ENCODE measurements around the gene HENMT1. TPM values are rescaled to one million over a fixed set of nuclear protein-coding genes. Genes with fewer than 3 reads are reported as not detected.

HENMT1 gene
- total RNA-seq, 1 experiment from 2014 or later: 58.1 TPM

DNA sequence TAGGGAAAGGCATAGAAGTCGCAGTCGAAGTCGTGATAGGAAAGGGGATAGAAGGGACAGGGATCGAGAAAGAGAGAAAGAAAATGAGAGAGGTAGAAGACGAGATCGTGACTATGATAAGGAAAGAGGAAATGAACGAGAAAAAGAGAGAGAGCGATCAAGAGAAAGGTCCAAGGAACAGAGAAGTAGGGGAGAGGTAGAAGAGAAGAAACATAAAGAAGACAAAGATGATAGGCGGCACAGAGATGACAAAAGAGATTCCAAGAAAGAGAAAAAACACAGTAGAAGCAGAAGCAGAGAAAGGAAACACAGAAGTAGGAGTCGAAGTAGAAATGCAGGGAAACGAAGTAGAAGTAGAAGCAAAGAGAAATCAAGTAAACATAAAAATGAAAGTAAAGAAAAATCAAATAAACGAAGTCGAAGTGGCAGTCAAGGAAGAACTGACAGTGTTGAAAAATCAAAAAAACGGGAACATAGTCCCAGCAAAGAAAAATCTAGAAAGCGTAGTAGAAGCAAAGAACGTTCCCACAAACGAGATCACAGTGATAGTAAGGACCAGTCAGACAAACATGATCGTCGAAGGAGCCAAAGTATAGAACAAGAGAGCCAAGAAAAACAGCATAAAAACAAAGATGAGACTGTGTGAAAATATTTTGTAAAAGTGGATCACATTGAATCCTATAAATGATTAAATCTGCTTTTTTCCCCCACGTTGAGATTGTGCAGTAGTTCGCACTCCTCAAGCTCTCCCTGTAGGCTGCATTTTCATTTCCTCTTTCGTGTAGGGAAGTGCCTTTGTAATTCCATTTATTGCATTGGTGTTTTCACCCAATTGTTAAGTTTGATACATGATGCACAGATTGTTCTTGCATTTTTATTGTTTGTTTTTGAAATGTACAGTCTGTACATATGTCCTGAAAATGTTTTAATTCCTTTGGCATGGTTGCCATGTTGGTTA, 38.8 kb upstream of the HENMT1 start:
- Histone ChIP-seq H3K9me3 (ENCODE audit: low read length) (no peaks in the 10 kb centered on the region), H3K79me2 (ENCODE audit: low read length) (peaks cover 15% of the 10 kb centered on the region), H3K4me1 (ENCODE audit: low read length) (peaks cover 6% of the 10 kb centered on the region), H3K9me2 (replicated peaks; ENCODE audit: insufficient read depth, low read length) (no peaks in the 10 kb centered on the region), H3K4me3 (ENCODE audit: low read length) (no peak overlapping the region), H3K9ac (ENCODE audit: low read length) (no peak overlapping the region), H3K36me3 (ENCODE audit: insufficient read depth, low read length) (peaks cover 67% of the 10 kb centered on the region), H4K20me1 (ENCODE audit: insufficient read depth, low read depth, low read length) (peaks cover 30% of the 10 kb centered on the region), H3K4me2 (ENCODE audit: low read depth, low read length, poor library complexity, severe bottlenecking) (no peak overlapping the region), H2AFZ (ENCODE audit: low read length) (no peak overlapping the region), H3K27ac (ENCODE audit: low read length) (no peak overlapping the region), H3K27me3 (ENCODE audit: low read length) (no peaks in the 10 kb centered on the region)
- no peak for DNase-seq

DNA sequence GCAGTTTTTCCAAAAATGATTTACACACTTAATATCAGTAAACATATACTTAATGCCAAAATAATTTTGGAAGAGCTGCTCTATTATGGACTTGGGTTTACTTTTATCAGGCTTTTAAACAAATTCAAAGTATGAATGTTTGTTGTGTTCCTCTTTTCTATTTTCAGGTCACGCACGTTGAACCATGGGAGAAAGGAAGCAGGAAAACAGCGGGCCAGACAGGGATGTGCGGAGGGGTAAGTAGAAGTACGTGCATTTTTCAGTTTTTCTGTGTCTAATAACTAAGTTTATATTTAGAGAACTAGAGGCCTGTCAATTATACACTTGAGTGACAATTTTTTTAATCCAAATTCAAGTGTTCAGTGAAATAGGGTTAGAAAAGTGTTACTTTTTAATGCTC, 34.6 kb upstream of the HENMT1 start:
- Histone ChIP-seq H3K9me2 (replicated peaks; ENCODE audit: insufficient read depth, low read length) (no peaks in the 10 kb centered on the region), H3K4me2 (ENCODE audit: low read depth, low read length, poor library complexity, severe bottlenecking) (no peak overlapping the region), H2AFZ (ENCODE audit: low read length) (no peak overlapping the region), H3K27ac (ENCODE audit: low read length) (no peak overlapping the region), H3K4me3 (ENCODE audit: low read length) (no peak overlapping the region), H3K4me1 (ENCODE audit: low read length) (peaks cover 24% of the 10 kb centered on the region), H4K20me1 (ENCODE audit: insufficient read depth, low read depth, low read length) (peaks cover 52% of the 10 kb centered on the region), H3K9me3 (ENCODE audit: low read length) (no peaks in the 10 kb centered on the region), H3K9ac (ENCODE audit: low read length) (no peak overlapping the region), H3K27me3 (ENCODE audit: low read length) (no peaks in the 10 kb centered on the region), H3K79me2 (ENCODE audit: low read length) (peaks cover 49% of the 10 kb centered on the region), H3K36me3 (ENCODE audit: insufficient read depth, low read length) (peaks cover 70% of the 10 kb centered on the region)
- DNase-seq: no peak

DNA sequence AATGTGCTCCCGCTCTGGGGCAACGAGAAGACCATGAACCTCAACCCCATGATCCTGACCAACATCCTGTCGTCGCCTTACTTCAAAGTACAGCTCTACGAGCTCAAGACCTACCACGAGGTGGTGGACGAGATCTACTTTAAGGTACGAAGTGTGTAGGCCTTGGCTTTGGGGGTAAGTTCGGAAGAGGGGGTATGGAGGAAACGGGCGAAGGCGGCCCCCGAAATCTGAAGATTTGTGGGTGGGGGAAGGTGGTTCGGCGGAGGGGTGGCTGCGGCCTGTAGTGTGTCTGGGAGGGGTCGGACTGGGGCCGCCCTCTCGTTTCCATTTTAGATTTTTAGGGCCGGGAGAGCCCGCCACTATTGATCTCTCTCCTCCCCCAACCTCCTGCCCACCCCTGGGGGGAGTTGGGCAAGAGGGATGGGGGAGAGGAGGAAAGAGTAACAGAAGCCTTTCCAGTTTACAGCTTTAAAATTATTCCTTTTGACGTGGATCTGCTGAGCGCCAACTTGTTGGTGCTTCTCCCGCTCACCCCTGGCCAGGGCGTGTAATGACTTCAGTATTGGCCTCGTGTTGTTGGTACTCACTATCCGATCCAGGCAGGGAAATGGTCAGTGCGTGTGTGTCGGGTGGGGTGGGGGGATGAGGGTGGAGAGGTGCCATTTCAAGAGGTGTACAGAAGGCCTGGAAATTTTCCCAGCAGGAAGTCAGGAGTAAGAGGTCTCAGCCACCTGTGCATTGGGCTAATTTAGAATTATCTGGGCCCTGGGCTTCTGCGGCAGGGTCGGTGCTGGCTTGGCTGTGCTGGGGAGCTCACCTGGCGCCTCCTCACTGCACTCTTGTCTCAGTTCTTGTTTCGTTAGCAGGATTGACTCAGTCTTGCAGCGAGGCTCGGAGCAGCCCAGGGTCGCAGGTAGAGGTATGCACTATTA, 32.1 kb upstream of the HENMT1 start:
- peak overlapping the region; percentile 23 for H2AFZ ChIP-seq (ENCODE audit: low read length)
- H4K20me1 ChIP-seq (ENCODE audit: insufficient read depth, low read depth, low read length): peaks cover 41% of the 10 kb centered on the region
- peak overlapping the region; percentile 78 for H3K27ac ChIP-seq (ENCODE audit: low read length)
- H3K4me1 ChIP-seq (ENCODE audit: low read length): peaks cover 26% of the 10 kb centered on the region
- H3K4me2 ChIP-seq (ENCODE audit: low read depth, low read length, poor library complexity, severe bottlenecking): peak overlapping the region; percentile 94
- H3K9me3 ChIP-seq (ENCODE audit: low read length): no peaks in the 10 kb centered on the region
- H3K9me2 ChIP-seq (replicated peaks; ENCODE audit: insufficient read depth, low read length): no peaks in the 10 kb centered on the region
- peak overlapping the region; percentile 95 for H3K4me3 ChIP-seq (ENCODE audit: low read length)
- peak; percentile 75 for DNase-seq
- H3K36me3 ChIP-seq (ENCODE audit: insufficient read depth, low read length): peaks cover 45% of the 10 kb centered on the region
- H3K9ac ChIP-seq (ENCODE audit: low read length): peak overlapping the region; percentile 96
- H3K79me2 ChIP-seq (ENCODE audit: low read length): peaks cover 49% of the 10 kb centered on the region
- H3K27me3 ChIP-seq (ENCODE audit: low read length): no peaks in the 10 kb centered on the region

DNA sequence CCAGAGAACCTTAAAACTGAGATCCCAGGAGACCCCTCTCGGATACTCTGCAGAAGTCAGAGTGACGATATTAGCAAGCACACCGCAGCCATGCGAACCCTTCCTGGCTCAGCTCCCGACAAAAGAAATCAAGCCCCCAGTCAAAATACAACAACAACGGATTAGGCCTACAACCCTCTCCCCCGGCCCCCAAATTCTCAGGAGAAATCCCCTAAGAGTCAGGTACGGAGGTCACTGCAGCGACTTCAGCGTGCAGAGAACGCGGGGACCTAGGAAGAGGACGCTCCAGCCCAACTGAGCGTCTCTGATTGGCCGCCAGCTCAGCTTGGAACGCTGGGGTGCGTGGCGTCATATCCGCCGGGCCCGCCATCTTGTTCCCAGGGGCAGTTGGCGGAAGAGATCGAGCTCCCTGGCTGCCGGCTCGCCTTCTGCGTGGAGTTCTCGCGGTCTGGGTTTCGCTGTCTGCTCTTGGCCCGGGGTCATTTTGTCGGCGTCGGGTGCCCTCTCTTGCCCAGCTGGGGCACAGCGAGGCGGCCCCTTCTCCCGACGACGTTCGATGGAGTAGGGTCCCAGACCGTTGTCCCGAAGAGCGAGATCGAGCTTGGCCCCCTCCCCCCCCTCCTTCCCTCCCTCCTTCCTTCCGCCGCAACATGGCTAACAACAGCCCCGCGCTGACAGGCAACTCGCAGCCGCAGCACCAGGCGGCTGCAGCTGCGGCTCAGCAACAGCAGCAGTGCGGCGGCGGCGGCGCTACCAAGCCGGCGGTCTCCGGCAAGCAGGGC, 31.2 kb upstream of the HENMT1 start, which contains the start of gene PRPF38B:
Gene PRPF38B (plus strand): TSS at position 369 of the 782 bp plus-strand sequence. CDS start 282 bp downstream, at position 651.
- H2AFZ ChIP-seq (ENCODE audit: low read length): peak within 1 kb of the TSS; percentile 44
- H4K20me1 ChIP-seq (ENCODE audit: insufficient read depth, low read depth, low read length): peaks cover 35% of the 10 kb centered on the region
- no peaks in the 10 kb centered on the region for H3K9me2 ChIP-seq (replicated peaks; ENCODE audit: insufficient read depth, low read length)
- peak; percentile 97 for DNase-seq
- H3K9ac ChIP-seq (ENCODE audit: low read length): peak within 1 kb of the TSS; percentile 96
- H3K27me3 ChIP-seq (ENCODE audit: low read length): no peaks in the 10 kb centered on the region
- H3K36me3 ChIP-seq (ENCODE audit: insufficient read depth, low read length): peaks cover 36% of the 10 kb centered on the region
- H3K79me2 ChIP-seq (ENCODE audit: low read length): peaks cover 49% of the 10 kb centered on the region
- peak within 1 kb of the TSS; percentile 78 for H3K27ac ChIP-seq (ENCODE audit: low read length)
- no peaks in the 10 kb centered on the region for H3K9me3 ChIP-seq (ENCODE audit: low read length)
- H3K4me2 ChIP-seq (ENCODE audit: low read depth, low read length, poor library complexity, severe bottlenecking): peak within 1 kb of the TSS; percentile 94
- H3K4me1 ChIP-seq (ENCODE audit: low read length): peaks cover 26% of the 10 kb centered on the region
- H3K4me3 ChIP-seq (ENCODE audit: low read length): peak within 1 kb of the TSS; percentile 95

DNA sequence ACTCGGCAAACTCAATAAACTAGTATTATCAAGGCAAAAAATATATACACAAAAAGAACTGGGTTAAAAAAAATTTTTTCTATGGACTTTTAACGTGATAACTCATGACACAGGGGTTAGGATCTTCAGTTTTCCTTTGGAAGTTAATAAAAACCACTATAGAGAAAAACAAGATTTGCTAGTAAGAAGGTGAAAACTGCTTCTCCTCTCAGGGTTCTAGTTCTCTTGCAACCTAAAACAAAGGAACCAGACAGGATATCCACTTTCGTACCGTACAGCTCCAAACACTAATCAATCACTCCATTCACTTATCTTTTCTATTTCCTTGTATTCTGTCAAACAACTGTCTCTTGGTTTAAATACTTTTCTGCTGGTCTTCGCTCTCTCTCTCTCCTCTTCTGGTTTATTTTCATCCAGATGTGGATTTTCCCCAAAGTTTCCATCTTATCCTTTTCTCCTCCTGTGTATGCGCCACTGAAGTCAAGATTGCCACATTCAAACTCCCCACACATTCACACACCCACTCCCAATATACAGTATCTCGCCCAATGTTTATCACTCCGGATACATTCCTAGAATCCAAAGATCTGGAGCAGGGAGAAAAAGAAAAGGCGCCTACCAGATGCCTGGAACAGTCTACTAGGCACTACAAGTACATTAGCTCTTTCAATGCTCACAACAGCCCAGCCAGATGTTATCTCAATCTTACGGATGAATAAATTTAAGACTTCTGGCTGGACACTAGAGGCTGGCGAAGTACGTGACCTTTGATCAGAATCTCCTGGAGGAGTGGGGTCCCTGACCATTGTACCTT, 30.4 kb upstream of the HENMT1 start:
- no peaks in the 10 kb centered on the region for H3K9me3 ChIP-seq (ENCODE audit: low read length)
- peaks cover 49% of the 10 kb centered on the region for H3K79me2 ChIP-seq (ENCODE audit: low read length)
- H3K9ac ChIP-seq (ENCODE audit: low read length): peak overlapping the region; percentile 96
- no peaks in the 10 kb centered on the region for H3K27me3 ChIP-seq (ENCODE audit: low read length)
- peak overlapping the region; percentile 24; the same call in 1 of the 2 replicates for H3K27ac ChIP-seq (ENCODE audit: low read length)
- H2AFZ ChIP-seq (ENCODE audit: low read length): no peak overlapping the region; the same call in 1 of the 2 replicates
- H3K4me1 ChIP-seq (ENCODE audit: low read length): peaks cover 26% of the 10 kb centered on the region
- H3K36me3 ChIP-seq (ENCODE audit: insufficient read depth, low read length): peaks cover 28% of the 10 kb centered on the region
- H3K9me2 ChIP-seq (replicated peaks; ENCODE audit: insufficient read depth, low read length): no peaks in the 10 kb centered on the region
- no peak for DNase-seq
- H3K4me3 ChIP-seq (ENCODE audit: low read length): peak overlapping the region; percentile 95
- H3K4me2 ChIP-seq (ENCODE audit: low read depth, low read length, poor library complexity, severe bottlenecking): peak overlapping the region; percentile 94
- H4K20me1 ChIP-seq (ENCODE audit: insufficient read depth, low read depth, low read length): peaks cover 35% of the 10 kb centered on the region

DNA sequence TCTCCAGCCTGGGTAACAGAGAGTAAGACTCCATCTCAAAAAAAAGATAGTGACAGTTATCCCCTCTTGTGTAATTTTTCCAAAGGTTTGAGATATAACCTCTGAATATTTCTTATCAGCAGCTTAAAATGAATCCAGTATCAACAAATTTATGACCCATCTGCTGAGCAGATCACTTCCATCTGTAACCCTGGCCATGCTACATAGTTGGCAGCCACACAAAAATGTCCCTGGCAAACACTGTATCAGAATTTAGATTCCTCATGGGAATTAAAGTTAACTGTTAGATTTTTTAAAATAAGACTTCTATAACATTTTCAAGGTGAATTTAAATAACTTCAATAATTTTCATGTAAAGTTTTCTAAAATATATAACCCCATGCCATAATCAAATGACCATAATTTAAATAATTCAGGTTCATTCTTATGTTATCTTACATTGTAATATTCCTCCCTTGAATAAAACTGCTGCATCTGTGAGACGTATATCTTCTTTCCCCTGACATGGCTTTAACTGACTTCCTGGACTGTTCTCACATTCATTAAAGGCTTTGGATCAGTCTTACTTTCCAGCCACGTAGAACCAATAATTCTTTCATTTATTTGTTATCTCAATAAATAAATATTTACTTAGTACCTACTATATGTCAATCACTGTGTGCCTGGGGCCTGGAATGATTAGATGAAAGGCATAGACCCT, 25.9 kb upstream of the HENMT1 start:
- no peak overlapping the region for H3K9ac ChIP-seq (ENCODE audit: low read length)
- H3K4me1 ChIP-seq (ENCODE audit: low read length): peaks cover 12% of the 10 kb centered on the region
- H2AFZ ChIP-seq (ENCODE audit: low read length): no peak overlapping the region
- no peak overlapping the region for H3K27ac ChIP-seq (ENCODE audit: low read length)
- DNase-seq: no peak
- H3K4me3 ChIP-seq (ENCODE audit: low read length): no peak overlapping the region
- no peaks in the 10 kb centered on the region for H3K9me3 ChIP-seq (ENCODE audit: low read length)
- H3K27me3 ChIP-seq (ENCODE audit: low read length): no peaks in the 10 kb centered on the region
- H3K36me3 ChIP-seq (ENCODE audit: insufficient read depth, low read length): no peaks in the 10 kb centered on the region
- H3K79me2 ChIP-seq (ENCODE audit: low read length): peaks cover 8% of the 10 kb centered on the region
- H3K9me2 ChIP-seq (replicated peaks; ENCODE audit: insufficient read depth, low read length): no peaks in the 10 kb centered on the region
- H4K20me1 ChIP-seq (ENCODE audit: insufficient read depth, low read depth, low read length): no peaks in the 10 kb centered on the region
- H3K4me2 ChIP-seq (ENCODE audit: low read depth, low read length, poor library complexity, severe bottlenecking): no peak overlapping the region

DNA sequence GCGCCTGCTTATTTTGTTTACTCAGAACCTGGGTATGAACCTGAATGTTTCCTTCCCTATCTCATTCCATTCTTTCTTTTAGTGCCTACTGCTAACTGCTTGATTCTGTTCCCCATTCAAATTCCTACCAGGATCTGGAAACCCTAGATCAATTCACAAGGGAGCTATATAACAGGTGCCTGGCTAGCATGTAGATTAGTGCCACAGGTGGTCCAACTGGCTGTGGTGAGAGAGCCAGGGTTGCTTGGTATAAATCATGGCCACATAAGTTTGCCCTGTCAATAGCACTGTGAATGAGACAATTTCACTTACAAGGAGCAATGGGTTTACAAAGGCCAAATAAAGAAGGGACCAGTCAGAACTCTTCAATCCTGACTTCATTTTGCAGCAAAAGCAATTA, 24.6 kb upstream of the HENMT1 start:
- no peak overlapping the region for H2AFZ ChIP-seq (ENCODE audit: low read length)
- H3K79me2 ChIP-seq (ENCODE audit: low read length): no peaks in the 10 kb centered on the region
- no peaks in the 10 kb centered on the region for H3K9me3 ChIP-seq (ENCODE audit: low read length)
- no peak for DNase-seq
- H3K27ac ChIP-seq (ENCODE audit: low read length): no peak overlapping the region
- H3K4me3 ChIP-seq (ENCODE audit: low read length): no peak overlapping the region
- H3K4me1 ChIP-seq (ENCODE audit: low read length): peaks cover 2% of the 10 kb centered on the region; the same call in 1 of the 2 replicates
- H3K36me3 ChIP-seq (ENCODE audit: insufficient read depth, low read length): no peaks in the 10 kb centered on the region
- no peaks in the 10 kb centered on the region for H4K20me1 ChIP-seq (ENCODE audit: insufficient read depth, low read depth, low read length)
- H3K4me2 ChIP-seq (ENCODE audit: low read depth, low read length, poor library complexity, severe bottlenecking): no peak overlapping the region
- H3K9ac ChIP-seq (ENCODE audit: low read length): no peak overlapping the region
- no peaks in the 10 kb centered on the region for H3K27me3 ChIP-seq (ENCODE audit: low read length)
- no peaks in the 10 kb centered on the region for H3K9me2 ChIP-seq (replicated peaks; ENCODE audit: insufficient read depth, low read length)
